Upper lobe of left lung (tissue), 4 donors: Measurements from ENCODE around the gene TMEM250.

Experiments used
- CTCF ChIP-seq, 6 experiments: fragments of 450-650 bp in 4 of 6; fragments of 200-600 bp in 2 of 6; sonication (generic) in 2 of 6; IDR thresholded peaks; one replicate each; pipeline ENCODE4 v1.5.1; 2016 to 2019; ENCODE audit warnings: antibody characterized with exemption in 6 of 6
- POLR2A ChIP-seq, 4 donors: fragments of 450-650 bp; IDR thresholded peaks; one replicate each; pipeline ENCODE4 v1.5.1; 2016 to 2017; ENCODE audit warnings: antibody characterized with exemption in 4 of 4, mild to moderate bottlenecking in 2 of 4
- POLR2AphosphoS5 ChIP-seq, 2 donors: sonication (generic); formaldehyde crosslinking; IDR thresholded peaks; one replicate each; pipeline ENCODE4 v1.5.1; 2017; ENCODE audit warnings: antibody characterized with exemption in 2 of 2

GRCh38 chr9:136107953-136108647 lies 10.6 kb downstream of the TMEM250 start:
- TF ChIP-seq CTCF (IDR thresholded peaks at IDR 0.05) (no peak), POLR2A (IDR thresholded peaks at IDR 0.05) (no peak), POLR2AphosphoS5 (IDR thresholded peaks at IDR 0.05) (no peak)
